ENCODE measurements around the gene ZNF652.
"Not testable (repeated sequence)": the region's sequence is repeated elsewhere in the genome, so short reads cannot be mapped to it uniquely, and the experiment has no call there.

The ZNF652 gene

GRCh38 chr17:49390548-49391324, 28.7 kb upstream of the ZNF652 start:
- no peaks in the 10 kb centered on the region for H3K36me3 Mint-ChIP-seq (ENCODE audit: low read depth)
- H3K27me3 Mint-ChIP-seq: no peaks in the 10 kb centered on the region
- peak overlapping the region; percentile 63 for H3K4me3 Mint-ChIP-seq
- H3K27ac Mint-ChIP-seq: peak overlapping the region; percentile 87
- H3K4me1 Mint-ChIP-seq (ENCODE audit: low read depth): peaks cover 62% of the 10 kb centered on the region
- no peaks in the 10 kb centered on the region for H3K9me3 Mint-ChIP-seq

DNA sequence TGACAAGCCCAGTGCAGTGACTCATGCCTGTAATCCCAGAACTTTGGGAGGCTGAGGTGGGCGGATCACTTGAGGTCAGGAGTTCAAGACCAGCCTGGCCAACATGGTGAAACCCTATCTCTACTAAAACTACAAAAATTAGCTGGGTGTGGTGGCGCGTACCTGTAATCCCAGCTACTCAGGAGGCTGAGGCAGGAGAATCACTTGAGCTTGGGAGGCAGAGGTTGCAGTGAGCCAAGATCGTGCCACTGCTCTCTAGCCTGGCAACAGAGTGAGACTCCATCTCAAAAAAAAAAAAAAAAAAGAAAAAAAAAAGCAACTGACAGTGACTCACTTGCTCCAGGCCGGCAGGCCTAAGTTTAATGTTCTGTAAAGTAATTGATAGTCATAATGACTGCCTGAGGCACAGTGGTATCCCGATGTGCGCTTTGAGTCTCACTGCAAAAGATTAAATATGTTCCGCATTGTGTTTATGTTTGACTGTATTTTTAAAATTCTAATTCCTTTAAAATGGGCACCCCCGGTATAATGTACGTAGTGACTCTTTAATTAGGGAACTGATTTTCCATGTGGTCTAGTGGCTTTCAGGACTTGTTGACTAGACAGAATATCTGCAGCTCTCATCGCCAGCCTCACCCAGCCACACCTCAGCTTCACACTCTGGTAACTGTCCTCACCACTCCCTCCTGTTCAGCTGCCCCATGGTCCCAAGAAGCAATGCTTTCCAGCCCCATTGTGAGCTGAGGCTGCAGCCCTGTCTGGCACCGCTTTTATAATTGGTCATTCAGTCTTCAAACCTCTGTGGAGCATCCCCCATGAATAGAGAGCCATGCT, 27.7 kb upstream of the ZNF652 start:
- not testable (repeated sequence) for H3K27me3 Mint-ChIP-seq; H3K9me3 Mint-ChIP-seq; H3K36me3 Mint-ChIP-seq (ENCODE audit: low read depth)
- Mint-ChIP-seq H3K4me3 (peak overlapping the region; percentile 42), H3K4me1 (ENCODE audit: low read depth) (peaks cover 58% of the 10 kb centered on the region), H3K27ac (peak overlapping the region; percentile 95)

GRCh38 chr17:49388692-49389513, 26.9 kb upstream of the ZNF652 start:
- Mint-ChIP-seq H3K4me1 (ENCODE audit: low read depth) (peaks cover 53% of the 10 kb centered on the region), H3K9me3 (no peaks in the 10 kb centered on the region)

DNA sequence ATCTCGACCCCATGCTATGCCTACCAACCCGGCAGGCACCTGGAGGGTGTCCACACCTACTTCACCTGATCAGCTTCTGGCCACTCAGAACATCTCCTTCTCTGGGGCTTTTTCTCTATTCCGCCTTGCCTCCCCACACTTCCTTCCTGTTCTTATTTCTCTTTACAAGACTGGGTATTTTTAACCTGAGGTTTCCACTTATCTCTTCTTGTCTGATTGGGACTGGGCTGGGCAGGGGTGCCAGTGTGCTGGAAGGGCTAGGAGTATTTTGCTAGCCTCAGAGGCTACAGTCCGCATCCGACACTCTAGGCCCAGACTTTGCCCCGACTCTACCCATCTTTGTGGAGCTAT, 26.2 kb upstream of the ZNF652 start:
- H3K27ac Mint-ChIP-seq: peak overlapping the region; percentile 95
- no peaks in the 10 kb centered on the region for H3K27me3 Mint-ChIP-seq
- H3K9me3 Mint-ChIP-seq: no peaks in the 10 kb centered on the region
- H3K36me3 Mint-ChIP-seq (ENCODE audit: low read depth): no peaks in the 10 kb centered on the region
- peaks cover 47% of the 10 kb centered on the region for H3K4me1 Mint-ChIP-seq (ENCODE audit: low read depth)
- peak overlapping the region; percentile 56 for H3K4me3 Mint-ChIP-seq

More at GRCh38 chr17:49388692-49389513, 26.9 kb upstream of the ZNF652 start:
- H3K27ac Mint-ChIP-seq: peak overlapping the region; percentile 95
- peak overlapping the region; percentile 56 for H3K4me3 Mint-ChIP-seq
- no peaks in the 10 kb centered on the region for H3K36me3 Mint-ChIP-seq (ENCODE audit: low read depth)
- no peaks in the 10 kb centered on the region for H3K27me3 Mint-ChIP-seq

GRCh38 chr17:49387498-49388289, 25.6 kb upstream of the ZNF652 start:
- Mint-ChIP-seq H3K9me3 (no peaks in the 10 kb centered on the region), H3K36me3 (ENCODE audit: low read depth) (no peaks in the 10 kb centered on the region), H3K4me1 (ENCODE audit: low read depth) (peaks cover 46% of the 10 kb centered on the region), H3K27me3 (no peaks in the 10 kb centered on the region), H3K4me3 (peak overlapping the region; percentile 56), H3K27ac (peak overlapping the region; percentile 95)

DNA sequence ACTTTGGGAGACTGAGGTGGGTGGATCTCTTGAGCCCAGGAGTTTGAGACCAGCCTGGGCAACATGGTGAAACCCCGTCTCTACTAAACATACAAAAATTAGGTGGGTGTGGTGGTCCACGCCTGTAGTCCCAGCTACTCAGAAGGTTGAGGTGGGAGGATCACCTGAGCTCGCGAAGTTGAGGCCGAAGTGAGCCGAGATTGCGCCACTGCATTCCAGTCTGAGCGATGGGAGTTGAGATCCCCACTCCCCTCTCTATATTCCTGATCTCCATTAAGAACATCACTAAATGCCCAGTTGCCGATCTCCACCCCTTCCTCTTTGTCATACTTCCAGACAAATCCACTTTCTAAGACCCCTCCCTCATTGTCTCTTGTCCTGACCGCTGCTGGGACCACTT, 24.3 kb upstream of the ZNF652 start:
- peaks cover 44% of the 10 kb centered on the region for H3K4me1 Mint-ChIP-seq (ENCODE audit: low read depth)
- H3K4me3 Mint-ChIP-seq: no peak overlapping the region
- H3K27ac Mint-ChIP-seq: no peak overlapping the region
- H3K27me3 Mint-ChIP-seq: no peaks in the 10 kb centered on the region
- no peaks in the 10 kb centered on the region for H3K9me3 Mint-ChIP-seq
- no peaks in the 10 kb centered on the region for H3K36me3 Mint-ChIP-seq (ENCODE audit: low read depth)

- Mint-ChIP-seq H3K4me1 (ENCODE audit: low read depth) (peaks cover 30% of the 10 kb centered on the region), H3K27ac (no peak overlapping the region), H3K4me3 (no peak overlapping the region), H3K27me3 (no peaks in the 10 kb centered on the region), H3K9me3 (no peaks in the 10 kb centered on the region), H3K36me3 (ENCODE audit: low read depth) (peaks cover 2% of the 10 kb centered on the region)
Observed at GRCh38 chr17:49384951-49385350, 22.9 kb upstream of the ZNF652 start.

DNA sequence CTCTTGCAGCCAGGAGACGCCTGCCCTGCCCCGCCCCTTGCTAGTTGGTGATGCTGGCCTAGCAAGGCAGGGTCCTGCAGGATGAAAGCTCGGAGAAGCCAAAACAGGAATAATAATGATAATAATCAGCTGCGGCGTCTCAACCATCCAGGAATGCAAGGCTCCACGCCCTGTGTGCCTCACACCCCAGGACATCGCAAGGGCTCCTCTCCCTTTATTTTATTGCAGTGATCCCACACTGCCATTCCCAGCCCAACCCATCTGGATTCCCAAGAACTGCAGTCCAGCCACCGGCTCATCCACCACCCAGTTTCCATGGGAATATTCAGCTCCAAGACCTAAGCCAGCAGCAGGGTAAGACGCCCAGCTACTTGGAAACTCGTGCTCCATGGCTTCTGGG, 21.0 kb upstream of the ZNF652 start:
- no peak overlapping the region for H3K4me3 Mint-ChIP-seq
- no peaks in the 10 kb centered on the region for H3K27me3 Mint-ChIP-seq
- H3K4me1 Mint-ChIP-seq (ENCODE audit: low read depth): peaks cover 11% of the 10 kb centered on the region
- no peaks in the 10 kb centered on the region for H3K9me3 Mint-ChIP-seq
- no peak overlapping the region for H3K27ac Mint-ChIP-seq
- H3K36me3 Mint-ChIP-seq (ENCODE audit: low read depth): peaks cover 9% of the 10 kb centered on the region

DNA sequence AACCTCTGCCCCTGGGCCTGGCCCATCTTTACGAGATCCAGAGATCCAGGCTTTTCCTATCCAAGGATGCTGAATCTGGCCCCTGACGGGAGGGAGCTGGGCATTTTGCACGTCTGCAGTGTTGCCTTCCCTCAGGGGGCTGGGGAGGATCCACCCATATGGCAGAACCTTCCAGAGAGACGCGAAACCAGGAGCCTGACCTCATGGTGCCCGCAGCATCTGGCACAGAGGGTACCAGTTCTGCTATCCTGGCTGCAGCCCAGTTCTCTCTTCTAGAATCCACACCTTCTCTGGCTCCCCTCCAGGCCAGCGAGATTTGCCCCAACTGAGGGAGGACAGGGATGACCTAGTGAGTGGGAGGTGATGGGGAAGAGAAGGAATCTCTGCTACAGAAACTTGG, 20.5 kb upstream of the ZNF652 start:
- H3K27me3 Mint-ChIP-seq: no peaks in the 10 kb centered on the region
- peaks cover 9% of the 10 kb centered on the region for H3K36me3 Mint-ChIP-seq (ENCODE audit: low read depth)
- H3K9me3 Mint-ChIP-seq: no peaks in the 10 kb centered on the region
- no peak overlapping the region for H3K4me3 Mint-ChIP-seq
- H3K27ac Mint-ChIP-seq: no peak overlapping the region
- H3K4me1 Mint-ChIP-seq (ENCODE audit: low read depth): peaks cover 6% of the 10 kb centered on the region

DNA sequence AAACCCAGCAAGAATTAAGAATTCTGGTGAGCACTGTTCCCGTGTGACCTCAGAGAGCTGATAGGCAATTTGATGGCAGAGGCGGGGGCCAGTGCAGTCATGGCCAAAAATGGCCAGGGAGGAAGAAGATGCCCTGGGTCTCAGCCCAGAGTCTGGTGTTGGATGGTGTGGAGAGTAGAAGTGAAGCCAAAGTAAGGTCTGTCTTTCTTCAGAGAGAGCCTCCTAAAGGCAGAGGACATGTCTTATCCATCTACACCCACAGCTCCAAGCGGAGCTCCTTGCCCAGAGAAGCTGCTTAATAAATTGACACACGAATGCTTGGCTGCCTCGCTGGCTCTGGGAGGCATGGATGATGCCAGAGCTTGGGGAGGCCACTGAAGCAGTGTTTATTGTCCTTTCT, 19.7 kb upstream of the ZNF652 start:
- Mint-ChIP-seq H3K4me1 (ENCODE audit: low read depth) (no peaks in the 10 kb centered on the region), H3K4me3 (no peak overlapping the region), H3K36me3 (ENCODE audit: low read depth) (peaks cover 9% of the 10 kb centered on the region), H3K27ac (peak overlapping the region; percentile 5), H3K27me3 (no peaks in the 10 kb centered on the region), H3K9me3 (no peaks in the 10 kb centered on the region)

- Mint-ChIP-seq H3K9me3 (no peaks in the 10 kb centered on the region), H3K36me3 (ENCODE audit: low read depth) (peaks cover 9% of the 10 kb centered on the region), H3K27ac (no peak overlapping the region), H3K4me3 (no peak overlapping the region), H3K27me3 (no peaks in the 10 kb centered on the region), H3K4me1 (ENCODE audit: low read depth) (no peaks in the 10 kb centered on the region)
Observed at GRCh38 chr17:49381033-49381432, 19.0 kb upstream of the ZNF652 start.

DNA sequence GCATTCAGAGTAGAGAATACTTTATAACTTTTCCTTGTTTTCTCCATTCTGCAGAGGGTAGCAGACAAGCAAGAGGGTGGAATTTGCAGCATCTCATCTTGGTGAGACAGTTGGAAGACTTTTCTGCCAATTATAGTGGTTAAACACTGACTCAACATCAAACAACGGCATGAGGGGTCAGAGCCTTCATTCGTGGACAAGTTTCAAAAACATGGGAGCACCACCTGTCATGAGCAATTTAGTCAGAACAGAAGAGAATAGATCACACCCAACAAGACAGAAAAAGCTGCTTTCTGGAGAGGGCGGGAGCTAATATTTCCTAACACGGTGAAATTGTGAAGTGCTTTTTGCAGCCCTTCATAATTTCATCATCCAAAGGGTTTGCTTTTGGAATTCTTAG, 17.9 kb upstream of the ZNF652 start:
- Mint-ChIP-seq H3K27me3 (no peaks in the 10 kb centered on the region), H3K4me3 (no peak overlapping the region), H3K36me3 (ENCODE audit: low read depth) (peaks cover 9% of the 10 kb centered on the region), H3K9me3 (no peaks in the 10 kb centered on the region), H3K27ac (no peak overlapping the region), H3K4me1 (ENCODE audit: low read depth) (no peaks in the 10 kb centered on the region)

- H3K4me3 Mint-ChIP-seq: no peak overlapping the region
- H3K27ac Mint-ChIP-seq: no peak overlapping the region
Observed at GRCh38 chr17:49378311-49378710, 16.3 kb upstream of the ZNF652 start.

GRCh38 chr17:49375544-49375943, 13.5 kb upstream of the ZNF652 start:
- Mint-ChIP-seq H3K4me1 (ENCODE audit: low read depth) (peaks cover 4% of the 10 kb centered on the region), H3K27me3 (no peaks in the 10 kb centered on the region), H3K36me3 (ENCODE audit: low read depth) (peaks cover 9% of the 10 kb centered on the region), H3K27ac (no peak overlapping the region), H3K4me3 (no peak overlapping the region), H3K9me3 (no peaks in the 10 kb centered on the region)

More at GRCh38 chr17:49378311-49378710, 16.3 kb upstream of the ZNF652 start:
- H3K36me3 Mint-ChIP-seq (ENCODE audit: low read depth): peaks cover 9% of the 10 kb centered on the region
- no peaks in the 10 kb centered on the region for H3K4me1 Mint-ChIP-seq (ENCODE audit: low read depth)
- H3K27me3 Mint-ChIP-seq: no peaks in the 10 kb centered on the region
- no peaks in the 10 kb centered on the region for H3K9me3 Mint-ChIP-seq
